HUES6 (cell line): Measurements from ENCODE around the gene LDHAL6B.

ENCODE experiments used
- H3K27ac ChIP-seq: 2 replicates; pipeline ENCODE4 v1.7.0; 2013; ENCODE audit warnings: low read depth, mild to moderate bottlenecking, low read length, inconsistent platforms
- H3K27me3 ChIP-seq: 2 replicates; pipeline ENCODE4 v1.6.1; 2013; ENCODE audit warnings: low read length; ENCODE audit not compliant: control insufficient read depth, insufficient read depth
- H3K36me3 ChIP-seq: 2 replicates; pipeline ENCODE4 v1.6.1; 2013; ENCODE audit warnings: low read length; ENCODE audit not compliant: control insufficient read depth, insufficient read depth
- H3K4me1 ChIP-seq: 2 replicates; pipeline ENCODE4 v1.6.1; 2013; ENCODE audit warnings: low read length; ENCODE audit not compliant: control insufficient read depth, insufficient read depth
- H3K4me3 ChIP-seq: 2 replicates; pipeline ENCODE4 v1.5.1; 2013; ENCODE audit warnings: low read depth, low read length
- H3K9ac ChIP-seq: one replicate; pipeline ENCODE4 v1.6.1; 2013; ENCODE audit warnings: mild to moderate bottlenecking, low read length
- H3K9me3 ChIP-seq: 2 replicates; pipeline ENCODE4 v1.6.1; 2013; ENCODE audit warnings: low read depth, low read length; ENCODE audit not compliant: control insufficient read depth, insufficient read depth

Gene LDHAL6B

GRCh38 chr15:59199626-59200465 lies 6.8 kb upstream of the LDHAL6B start:
- H3K27ac ChIP-seq = no peak overlapping the region
- no peaks in the 10 kb centered on the region for H3K4me1 ChIP-seq
- peaks cover 72% of the 10 kb centered on the region for H3K36me3 ChIP-seq
- no peaks in the 10 kb centered on the region for H3K9me3 ChIP-seq
- no peak overlapping the region for H3K9ac ChIP-seq
- H3K4me3 ChIP-seq = no peak overlapping the region
- H3K27me3 ChIP-seq = no peaks in the 10 kb centered on the region

DNA sequence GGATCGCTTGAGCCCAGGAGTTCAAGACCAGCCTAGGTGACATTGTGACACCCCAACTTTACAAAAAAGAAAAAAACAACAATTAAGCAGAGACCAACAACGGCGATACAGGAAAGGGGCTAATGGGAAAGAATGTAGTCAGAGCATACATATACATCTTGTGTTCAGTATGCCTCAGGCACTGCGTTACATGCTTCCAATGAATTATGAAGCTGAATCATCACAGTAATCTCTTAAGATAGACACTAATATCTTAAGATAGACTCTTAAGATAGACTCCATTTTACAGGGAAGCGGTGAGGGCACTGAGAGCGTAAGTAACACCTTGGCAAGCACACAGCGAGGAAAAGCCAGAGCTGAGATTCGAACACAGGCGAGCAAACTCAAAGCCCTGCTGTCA lies 6.1 kb upstream of the LDHAL6B start:
- Histone ChIP-seq H3K27me3 (no peaks in the 10 kb centered on the region), H3K9me3 (no peaks in the 10 kb centered on the region), H3K9ac (no peak overlapping the region), H3K4me1 (no peaks in the 10 kb centered on the region), H3K4me3 (no peak overlapping the region), H3K27ac (no peak overlapping the region), H3K36me3 (peaks cover 72% of the 10 kb centered on the region)

DNA sequence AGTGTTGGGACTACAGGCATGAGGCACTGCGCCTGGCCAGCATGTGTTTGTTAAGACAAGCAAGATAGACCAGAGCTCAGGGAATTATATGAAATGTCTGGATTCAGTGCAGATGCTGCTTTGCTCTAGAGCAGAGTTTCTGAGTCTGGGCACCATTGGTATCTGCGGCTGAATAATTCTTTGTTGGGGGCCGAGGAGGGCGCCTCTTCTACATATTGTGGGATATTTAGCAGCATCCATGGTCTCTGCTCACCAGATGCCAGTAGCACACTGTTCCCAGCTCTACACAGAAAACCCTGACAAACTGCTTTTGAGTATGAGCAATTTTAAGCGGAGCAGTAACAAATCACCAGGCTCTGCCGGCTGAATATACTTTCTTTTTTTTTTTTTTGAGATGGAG lies 3.6 kb upstream of the LDHAL6B start:
- Histone ChIP-seq H3K27ac (no peak overlapping the region), H3K36me3 (peaks cover 87% of the 10 kb centered on the region), H3K9ac (no peak overlapping the region), H3K4me1 (no peaks in the 10 kb centered on the region), H3K27me3 (no peaks in the 10 kb centered on the region), H3K9me3 (no peaks in the 10 kb centered on the region), H3K4me3 (no peak overlapping the region)

- Histone ChIP-seq H3K27me3 (no peaks in the 10 kb centered on the region), H3K9ac (no peak overlapping the region), H3K27ac (no peak overlapping the region), H3K4me1 (no peaks in the 10 kb centered on the region), H3K36me3 (peaks cover 90% of the 10 kb centered on the region), H3K9me3 (no peaks in the 10 kb centered on the region), H3K4me3 (no peak overlapping the region)
These were observed 3.0 kb upstream of the LDHAL6B start for GRCh38 chr15:59203657-59204056.

- H3K4me1 ChIP-seq = no peaks in the 10 kb centered on the region
- no peak overlapping the region for H3K27ac ChIP-seq
- H3K27me3 ChIP-seq = no peaks in the 10 kb centered on the region
- peaks cover 89% of the 10 kb centered on the region for H3K36me3 ChIP-seq
- H3K9me3 ChIP-seq = no peaks in the 10 kb centered on the region
- no peak overlapping the region for H3K9ac ChIP-seq
- no peak overlapping the region for H3K4me3 ChIP-seq
These were observed 612 bp upstream of the LDHAL6B start for GRCh38 chr15:59205839-59206622.

DNA sequence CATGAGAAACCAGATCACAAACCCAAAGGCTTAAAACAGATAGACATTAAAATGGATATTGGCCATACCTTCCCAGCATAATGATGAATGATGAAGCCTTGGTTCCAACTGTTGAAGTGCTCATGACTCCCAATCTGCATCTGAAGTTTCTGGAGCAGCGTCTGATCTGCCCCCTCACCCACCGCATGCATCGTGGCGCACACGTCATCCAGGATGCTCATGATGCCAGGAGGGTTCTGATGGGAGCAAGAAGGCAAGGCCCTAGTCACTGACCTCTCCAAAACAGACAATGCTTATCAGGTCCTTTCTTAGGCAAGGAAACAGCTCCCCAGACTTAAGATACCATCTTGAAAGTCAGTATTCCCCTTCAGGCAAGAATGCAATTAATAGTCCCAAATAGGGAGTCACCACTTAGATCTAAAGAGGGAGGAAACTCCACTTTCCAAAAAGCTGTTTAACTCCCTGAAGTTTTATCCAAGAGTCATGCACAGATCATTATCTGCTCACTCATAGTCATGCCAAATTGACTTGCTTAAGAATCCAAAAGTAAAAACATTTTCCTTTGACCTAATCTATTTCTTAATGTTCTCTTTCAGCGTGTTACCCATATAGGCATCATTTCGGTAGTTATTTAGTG lies 2.1 kb downstream of the LDHAL6B start:
- Histone ChIP-seq H3K9ac (no peak overlapping the region), H3K4me1 (no peaks in the 10 kb centered on the region), H3K27ac (no peak overlapping the region), H3K9me3 (no peaks in the 10 kb centered on the region), H3K27me3 (no peaks in the 10 kb centered on the region), H3K4me3 (no peak overlapping the region), H3K36me3 (peaks cover 84% of the 10 kb centered on the region)

DNA sequence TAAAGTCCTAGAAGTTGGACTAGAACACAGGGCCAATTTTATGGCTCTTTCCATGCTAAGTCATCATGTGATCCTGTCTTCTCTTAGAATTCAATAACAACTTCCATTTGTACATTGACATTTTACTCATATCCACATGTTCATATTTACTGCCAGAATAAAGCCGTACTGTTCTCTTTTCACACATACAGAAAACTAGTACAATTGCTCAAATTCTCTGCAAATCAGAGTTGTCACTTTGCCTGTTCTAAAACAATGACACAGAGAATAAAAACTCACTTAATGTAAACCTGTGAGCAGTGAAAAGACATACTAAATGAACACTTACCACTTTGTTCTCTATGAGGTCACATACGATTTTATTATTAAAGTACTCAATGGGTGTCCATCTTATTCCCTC lies 3.5 kb downstream of the LDHAL6B start:
- Histone ChIP-seq H3K27me3 (no peaks in the 10 kb centered on the region), H3K36me3 (peaks cover 83% of the 10 kb centered on the region), H3K4me1 (no peaks in the 10 kb centered on the region), H3K9me3 (no peaks in the 10 kb centered on the region), H3K27ac (no peak overlapping the region), H3K4me3 (no peak overlapping the region), H3K9ac (no peak overlapping the region)

- Histone ChIP-seq H3K36me3 (peaks cover 73% of the 10 kb centered on the region), H3K4me3 (no peak overlapping the region), H3K9me3 (no peaks in the 10 kb centered on the region), H3K27me3 (no peaks in the 10 kb centered on the region), H3K9ac (no peak overlapping the region), H3K4me1 (no peaks in the 10 kb centered on the region), H3K27ac (no peak overlapping the region)
These were observed 10.3 kb downstream of the LDHAL6B start for GRCh38 chr15:59216911-59217310.

DNA sequence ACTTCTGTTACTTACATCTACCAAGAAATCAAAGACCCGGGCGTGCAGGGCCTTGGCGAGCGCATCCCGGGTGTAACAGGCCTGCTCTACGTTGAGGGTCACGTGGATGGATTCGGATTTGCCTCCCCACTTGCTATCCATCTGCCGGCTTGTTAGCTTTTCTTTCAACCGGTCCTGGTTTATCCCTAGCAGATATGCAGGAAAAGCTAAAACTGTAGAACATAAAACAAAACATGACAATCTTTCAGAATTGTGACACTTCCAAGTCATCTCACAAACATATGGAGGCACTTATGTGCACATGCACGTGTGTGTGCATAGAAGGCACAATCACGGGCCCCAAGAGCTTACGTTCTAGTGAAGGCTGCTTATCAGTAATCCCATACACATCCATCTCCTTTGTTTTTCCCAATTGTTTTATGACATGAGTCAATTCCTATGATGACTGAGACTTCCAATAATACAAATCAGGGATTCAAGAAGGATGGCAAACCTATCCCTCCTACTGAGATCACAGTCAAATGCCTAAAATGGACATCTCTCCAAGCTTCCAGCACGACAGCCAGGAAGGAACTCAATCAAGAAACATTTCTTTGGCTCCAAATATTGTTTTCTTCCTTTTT lies 11.3 kb downstream of the LDHAL6B start:
- no peaks in the 10 kb centered on the region for H3K9me3 ChIP-seq
- no peaks in the 10 kb centered on the region for H3K4me1 ChIP-seq
- H3K36me3 ChIP-seq = peaks cover 76% of the 10 kb centered on the region
- H3K27me3 ChIP-seq = no peaks in the 10 kb centered on the region
- no peak overlapping the region for H3K27ac ChIP-seq
- no peak overlapping the region for H3K4me3 ChIP-seq
- no peak overlapping the region for H3K9ac ChIP-seq

- Histone ChIP-seq H3K9me3 (no peaks in the 10 kb centered on the region), H3K9ac (no peak overlapping the region), H3K4me1 (no peaks in the 10 kb centered on the region), H3K27ac (no peak overlapping the region), H3K27me3 (no peaks in the 10 kb centered on the region), H3K4me3 (no peak overlapping the region), H3K36me3 (peaks cover 81% of the 10 kb centered on the region)
These were observed 12.1 kb downstream of the LDHAL6B start for GRCh38 chr15:59218710-59219109.
